NK-92 treated with Interleukin-12 subunit alpha and Interleukin-12 subunit beta, amount 100 ng/mL, for 24 hours (cell line): ENCODE results near the gene CDC40.
A peak's percentile ranks its signal among the peaks of the same experiment; 100 is the strongest.

Experiments
- DNase-seq: peaks from one replicate; lab custom pipeline; 2025; lab: John Stamatoyannopoulos, UW

The CDC40 gene

GRCh38 chr6:110180228-110181008 is at the start of gene CDC40:
Gene CDC40 (plus strand): TSS chr6:110180427. CDS start chr6:110180445, 18 bp downstream.
- DNase-seq = peak; percentile 19

- no peak for DNase-seq
Observed at GRCh38 chr6:110137924-110138887, 42.0 kb upstream of the CDC40 start.

- no peak for DNase-seq
Observed at GRCh38 chr6:110139052-110139451, 41.2 kb upstream of the CDC40 start.

- DNase-seq = no peak
Observed at GRCh38 chr6:110140650-110141049, 39.6 kb upstream of the CDC40 start.

- no peak for DNase-seq
Observed at GRCh38 chr6:110147870-110148269, 32.4 kb upstream of the CDC40 start.

GRCh38 chr6:110158479-110158878 is 21.7 kb upstream of the CDC40 start:
- no peak for DNase-seq

- DNase-seq = no peak
Observed at GRCh38 chr6:110170081-110170480, 10.1 kb upstream of the CDC40 start.

GRCh38 chr6:110173506-110174132 is 6.6 kb upstream of the CDC40 start:
- DNase-seq = no peak

GRCh38 chr6:110178626-110179405 is 1.4 kb upstream of the CDC40 start:
- DNase-seq = no peak

GRCh38 chr6:110179406-110180227 is 610 bp upstream of the CDC40 start, which contains the start of gene WASF1:
Gene WASF1 (minus strand): TSS chr6:110179670. CDS start chr6:110127601, 52,069 bp downstream.
- peak; percentile 61 for DNase-seq

- no peak for DNase-seq
Observed at GRCh38 chr6:110181131-110182030, 1.2 kb downstream of the CDC40 start.

- no peak for DNase-seq
Observed at GRCh38 chr6:110183292-110183885, 3.2 kb downstream of the CDC40 start.

GRCh38 chr6:110185879-110186278 is 5.7 kb downstream of the CDC40 start:
- DNase-seq = no peak

GRCh38 chr6:110188791-110189190 is 8.6 kb downstream of the CDC40 start:
- no peak for DNase-seq

GRCh38 chr6:110190726-110191125 is 10.5 kb downstream of the CDC40 start:
- DNase-seq = no peak

- DNase-seq = no peak
Observed at GRCh38 chr6:110191477-110191876, 11.2 kb downstream of the CDC40 start.

GRCh38 chr6:110195639-110196038 is 15.4 kb downstream of the CDC40 start:
- DNase-seq = no peak

GRCh38 chr6:110196874-110197273 is 16.6 kb downstream of the CDC40 start:
- DNase-seq = no peak

GRCh38 chr6:110198561-110198960 is 18.3 kb downstream of the CDC40 start:
- no peak for DNase-seq
